Left forelimb (tissue), 1 donor: ENCODE measurements around the gene KSR2.

Experiments used
- DNase-seq: peaks from one replicate; pipeline ENCODE4 v3.0.0-alpha.2; 2018; ENCODE audit warnings: low spot score

KSR2 gene

GRCh38 chr12:117576053-117576452, 392.7 kb downstream of the KSR2 start:
- no peak for DNase-seq

GRCh38 chr12:117574655-117575054, 394.1 kb downstream of the KSR2 start:
- DNase-seq: no peak

- DNase-seq: no peak
Measured at GRCh38 chr12:117572755-117573154, 396.0 kb downstream of the KSR2 start.

GRCh38 chr12:117571321-117571720, 397.5 kb downstream of the KSR2 start:
- DNase-seq: no peak

- DNase-seq: no peak
Measured at GRCh38 chr12:117570608-117571007, 398.2 kb downstream of the KSR2 start.

GRCh38 chr12:117567644-117568216, 401.1 kb downstream of the KSR2 start:
- DNase-seq: no peak

GRCh38 chr12:117564881-117565280, 403.9 kb downstream of the KSR2 start:
- DNase-seq: no peak

GRCh38 chr12:117563706-117564105, 405.1 kb downstream of the KSR2 start:
- no peak for DNase-seq

GRCh38 chr12:117563007-117563406, 405.8 kb downstream of the KSR2 start:
- no peak for DNase-seq

GRCh38 chr12:117561990-117562389, 406.8 kb downstream of the KSR2 start:
- DNase-seq: no peak

GRCh38 chr12:117559978-117560377, 408.8 kb downstream of the KSR2 start:
- no peak for DNase-seq

- no peak for DNase-seq
Measured at GRCh38 chr12:117555889-117556288, 412.9 kb downstream of the KSR2 start.

- DNase-seq: no peak
Measured at GRCh38 chr12:117552971-117553370, 415.8 kb downstream of the KSR2 start.

GRCh38 chr12:117551665-117552064, 417.1 kb downstream of the KSR2 start:
- DNase-seq: no peak

- peak; percentile 25 for DNase-seq
Measured at GRCh38 chr12:117547209-117547608, 421.6 kb downstream of the KSR2 start.

GRCh38 chr12:117545216-117545615, 423.6 kb downstream of the KSR2 start:
- DNase-seq: no peak

GRCh38 chr12:117540011-117540410, 428.8 kb downstream of the KSR2 start:
- peak; percentile 38 for DNase-seq

GRCh38 chr12:117538926-117539325, 429.9 kb downstream of the KSR2 start:
- DNase-seq: no peak

- peak; percentile 41 for DNase-seq
Measured at GRCh38 chr12:117538032-117538690, 430.6 kb downstream of the KSR2 start.

- DNase-seq: peak; percentile 48
Measured at GRCh38 chr12:117533687-117534086, 435.1 kb downstream of the KSR2 start.

GRCh38 chr12:117530796-117531195, 438.0 kb downstream of the KSR2 start:
- peak; percentile 23 for DNase-seq

- DNase-seq: no peak
Measured at GRCh38 chr12:117528538-117528937, 440.3 kb downstream of the KSR2 start.

GRCh38 chr12:117527479-117527855, 441.3 kb downstream of the KSR2 start:
- no peak for DNase-seq
